ENCODE data around the gene MAPRE3. TPM values are rescaled to one million over a fixed set of nuclear protein-coding genes. Genes with fewer than 3 reads are reported as not detected.

The MAPRE3 gene
- total RNA-seq, 1 donor from 2014 or later, result 27.0 TPM

DNA sequence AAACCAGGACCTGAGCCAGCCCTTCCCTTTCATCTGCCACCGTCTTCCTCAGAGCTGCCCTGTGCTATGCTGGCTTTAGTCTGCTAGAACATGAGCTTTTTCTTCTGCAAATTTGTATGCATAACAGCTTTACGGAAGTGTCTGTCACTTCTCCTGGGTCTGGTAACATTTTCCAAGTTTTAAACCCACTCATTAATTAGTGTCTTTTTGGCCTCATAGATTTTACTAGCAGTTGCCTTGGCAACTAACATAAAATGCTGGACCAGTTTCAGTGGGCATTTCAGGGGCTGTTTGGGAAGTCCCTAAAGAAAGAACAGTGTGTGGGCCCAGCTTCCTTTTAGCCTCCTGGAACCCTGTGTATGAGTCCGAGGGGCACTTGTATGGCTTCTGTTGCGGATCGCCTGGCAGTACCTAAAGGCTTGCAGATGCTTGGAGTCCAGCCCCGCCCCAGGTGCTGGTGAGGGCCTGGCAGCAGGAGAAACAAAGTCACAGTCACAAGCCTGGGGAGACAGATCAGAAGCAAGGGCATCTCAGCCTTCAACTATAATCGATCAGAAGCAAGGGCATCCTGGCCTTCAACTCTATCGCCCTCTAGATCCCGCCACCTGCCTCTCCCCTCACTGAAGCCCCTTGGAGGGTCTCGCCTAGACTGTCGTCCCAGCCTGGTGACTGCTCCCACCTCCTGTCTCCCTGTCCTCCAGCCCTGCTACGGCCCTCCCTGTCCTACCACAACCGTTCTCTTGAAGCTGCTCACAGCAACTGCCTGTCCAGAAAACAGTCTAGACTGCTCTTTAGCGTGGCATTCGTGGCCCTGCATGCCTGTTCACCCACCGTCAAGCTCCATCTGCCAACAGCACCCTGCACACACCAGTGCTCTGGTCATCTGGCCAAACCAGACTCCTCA, 36.8 kb upstream of the MAPRE3 start:
- H3K9me3 Mint-ChIP-seq (ENCODE audit: unreplicated experiment), result no peaks in the 10 kb centered on the region
- H3K36me3 Mint-ChIP-seq (ENCODE audit: low read depth, unreplicated experiment), result no peaks in the 10 kb centered on the region
- peaks cover 35% of the 10 kb centered on the region for H3K27me3 Mint-ChIP-seq (ENCODE audit: low read depth, unreplicated experiment)
- H3K4me3 Mint-ChIP-seq (ENCODE audit: unreplicated experiment), result no peak overlapping the region
- DNase-seq (ENCODE audit: low read depth), result no peak
- H2AFZ ChIP-seq (ENCODE audit: low read depth, low read length), result no peak overlapping the region
- no peak for FAIRE-seq
- no peaks in the 10 kb centered on the region for H4K20me1 ChIP-seq (ENCODE audit: insufficient read depth, low read length)
- no peak overlapping the region for H3K4me3 ChIP-seq (ENCODE audit: insufficient read depth, low read depth, low read length)
- no peak overlapping the region for H3K4me2 ChIP-seq (ENCODE audit: low read length)
- H3K79me2 ChIP-seq (ENCODE audit: insufficient read depth, low read length), result no peaks in the 10 kb centered on the region
- TF ChIP-seq EZH2 (IDR thresholded peaks at IDR 0.05; ENCODE audit: insufficient read depth, low read length), result no peak
- TF ChIP-seq, protein P1, sequence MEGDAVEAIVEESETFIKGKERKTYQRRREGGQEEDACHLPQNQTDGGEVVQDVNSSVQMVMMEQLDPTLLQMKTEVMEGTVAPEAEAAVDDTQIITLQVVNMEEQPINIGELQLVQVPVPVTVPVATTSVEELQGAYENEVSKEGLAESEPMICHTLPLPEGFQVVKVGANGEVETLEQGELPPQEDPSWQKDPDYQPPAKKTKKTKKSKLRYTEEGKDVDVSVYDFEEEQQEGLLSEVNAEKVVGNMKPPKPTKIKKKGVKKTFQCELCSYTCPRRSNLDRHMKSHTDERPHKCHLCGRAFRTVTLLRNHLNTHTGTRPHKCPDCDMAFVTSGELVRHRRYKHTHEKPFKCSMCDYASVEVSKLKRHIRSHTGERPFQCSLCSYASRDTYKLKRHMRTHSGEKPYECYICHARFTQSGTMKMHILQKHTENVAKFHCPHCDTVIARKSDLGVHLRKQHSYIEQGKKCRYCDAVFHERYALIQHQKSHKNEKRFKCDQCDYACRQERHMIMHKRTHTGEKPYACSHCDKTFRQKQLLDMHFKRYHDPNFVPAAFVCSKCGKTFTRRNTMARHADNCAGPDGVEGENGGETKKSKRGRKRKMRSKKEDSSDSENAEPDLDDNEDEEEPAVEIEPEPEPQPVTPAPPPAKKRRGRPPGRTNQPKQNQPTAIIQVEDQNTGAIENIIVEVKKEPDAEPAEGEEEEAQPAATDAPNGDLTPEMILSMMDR (IDR thresholded peaks at IDR 0.05; ENCODE audit: insufficient read depth, low read depth, low read length), result no peak
- H3K36me3 ChIP-seq (ENCODE audit: insufficient read depth, low read length), result no peaks in the 10 kb centered on the region
- no peak overlapping the region for H3K9ac ChIP-seq (ENCODE audit: low read length)
- H3K4me1 ChIP-seq (ENCODE audit: insufficient read depth, low read length), result no peaks in the 10 kb centered on the region
- no peak overlapping the region for H3K27ac Mint-ChIP-seq (ENCODE audit: unreplicated experiment)
- no peak overlapping the region for H3K27ac ChIP-seq (ENCODE audit: low read depth, low read length)
- H3K27me3 ChIP-seq (ENCODE audit: insufficient read depth, low read length), result peaks cover 28% of the 10 kb centered on the region
- no peaks in the 10 kb centered on the region for H3K4me1 Mint-ChIP-seq (ENCODE audit: low read depth, unreplicated experiment)
- no peaks in the 10 kb centered on the region for H3K9me3 ChIP-seq (ENCODE audit: insufficient read depth, low read depth, low read length)

DNA sequence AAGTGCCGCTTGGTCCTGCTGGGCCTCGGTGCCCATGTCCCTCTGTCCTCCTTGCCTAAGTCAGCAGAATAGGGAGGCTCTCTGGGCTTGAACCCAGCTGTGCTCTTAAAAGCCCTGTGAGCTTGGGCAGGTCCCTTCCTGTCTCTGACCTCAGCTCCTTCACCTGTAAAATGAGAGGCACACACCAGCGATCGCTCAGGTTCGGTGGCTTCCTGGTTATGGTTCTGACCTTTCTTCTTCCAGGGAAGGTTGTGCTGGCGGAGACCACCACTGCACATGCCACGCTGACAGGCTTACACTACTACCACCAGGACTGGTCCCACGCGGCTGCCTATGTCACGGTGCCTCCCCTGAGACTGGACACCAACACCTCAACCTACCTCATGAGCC, 36.1 kb upstream of the MAPRE3 start:
- Mint-ChIP-seq H3K4me1 (ENCODE audit: low read depth, unreplicated experiment) (no peaks in the 10 kb centered on the region), H3K36me3 (ENCODE audit: low read depth, unreplicated experiment) (no peaks in the 10 kb centered on the region), H3K27me3 (ENCODE audit: low read depth, unreplicated experiment) (peaks cover 37% of the 10 kb centered on the region), H3K4me3 (ENCODE audit: unreplicated experiment) (no peak overlapping the region), H3K27ac (ENCODE audit: unreplicated experiment) (no peak overlapping the region), H3K9me3 (ENCODE audit: unreplicated experiment) (peaks cover 1% of the 10 kb centered on the region)
- DNase-seq (ENCODE audit: low read depth) (no peak), FAIRE-seq (no peak)
- Histone ChIP-seq H3K9me3 (ENCODE audit: insufficient read depth, low read depth, low read length) (no peaks in the 10 kb centered on the region), H3K27me3 (ENCODE audit: insufficient read depth, low read length) (peaks cover 28% of the 10 kb centered on the region), H3K79me2 (ENCODE audit: insufficient read depth, low read length) (no peaks in the 10 kb centered on the region), H3K36me3 (ENCODE audit: insufficient read depth, low read length) (no peaks in the 10 kb centered on the region), H3K27ac (ENCODE audit: low read depth, low read length) (no peak overlapping the region), H3K4me3 (ENCODE audit: insufficient read depth, low read depth, low read length) (no peak overlapping the region), H3K9ac (ENCODE audit: low read length) (no peak overlapping the region), H3K4me2 (ENCODE audit: low read length) (no peak overlapping the region), H2AFZ (ENCODE audit: low read depth, low read length) (no peak overlapping the region), H3K4me1 (ENCODE audit: insufficient read depth, low read length) (no peaks in the 10 kb centered on the region), H4K20me1 (ENCODE audit: insufficient read depth, low read length) (no peaks in the 10 kb centered on the region)
- TF ChIP-seq, protein P1 (IDR thresholded peaks at IDR 0.05; ENCODE audit: insufficient read depth, low read depth, low read length), result no peak
- no peak for TF ChIP-seq EZH2 (IDR thresholded peaks at IDR 0.05; ENCODE audit: insufficient read depth, low read length)

DNA sequence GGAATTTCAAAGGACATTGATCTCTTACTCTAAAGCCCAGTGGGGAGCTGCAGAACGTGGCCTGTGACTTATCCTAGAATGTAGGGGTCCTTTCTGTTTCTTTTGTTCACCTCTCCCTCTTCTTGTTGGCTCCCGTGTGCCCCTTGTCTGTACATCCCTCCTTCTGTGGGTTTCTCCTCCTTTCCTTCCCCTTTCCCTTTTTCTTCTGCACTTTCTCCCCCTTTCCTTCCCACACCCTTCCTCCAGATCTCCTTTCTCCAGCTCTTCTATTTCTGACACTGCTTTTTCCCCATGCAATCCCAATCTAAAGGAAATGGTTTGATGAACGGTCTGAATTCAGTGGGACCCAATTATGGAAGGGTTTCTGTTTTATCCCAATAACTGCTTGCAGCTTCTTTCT, 35.5 kb upstream of the MAPRE3 start:
- DNase-seq (ENCODE audit: low read depth), result no peak
- peaks cover 28% of the 10 kb centered on the region for H3K27me3 ChIP-seq (ENCODE audit: insufficient read depth, low read length)
- H3K4me3 Mint-ChIP-seq (ENCODE audit: unreplicated experiment), result no peak overlapping the region
- H3K79me2 ChIP-seq (ENCODE audit: insufficient read depth, low read length), result no peaks in the 10 kb centered on the region
- no peak overlapping the region for H2AFZ ChIP-seq (ENCODE audit: low read depth, low read length)
- H3K4me3 ChIP-seq (ENCODE audit: insufficient read depth, low read depth, low read length), result no peak overlapping the region
- no peak for FAIRE-seq
- H3K36me3 Mint-ChIP-seq (ENCODE audit: low read depth, unreplicated experiment), result no peaks in the 10 kb centered on the region
- no peak overlapping the region for H3K27ac ChIP-seq (ENCODE audit: low read depth, low read length)
- H3K9me3 ChIP-seq (ENCODE audit: insufficient read depth, low read depth, low read length), result no peaks in the 10 kb centered on the region
- no peak overlapping the region for H3K27ac Mint-ChIP-seq (ENCODE audit: unreplicated experiment)
- H3K4me1 Mint-ChIP-seq (ENCODE audit: low read depth, unreplicated experiment), result no peaks in the 10 kb centered on the region
- H3K4me2 ChIP-seq (ENCODE audit: low read length), result no peak overlapping the region
- no peaks in the 10 kb centered on the region for H4K20me1 ChIP-seq (ENCODE audit: insufficient read depth, low read length)
- H3K27me3 Mint-ChIP-seq (ENCODE audit: low read depth, unreplicated experiment), result peaks cover 43% of the 10 kb centered on the region
- no peak overlapping the region for H3K9ac ChIP-seq (ENCODE audit: low read length)
- no peaks in the 10 kb centered on the region for H3K4me1 ChIP-seq (ENCODE audit: insufficient read depth, low read length)
- peaks cover 1% of the 10 kb centered on the region for H3K9me3 Mint-ChIP-seq (ENCODE audit: unreplicated experiment)
- no peak for TF ChIP-seq EZH2 (IDR thresholded peaks at IDR 0.05; ENCODE audit: insufficient read depth, low read length)
- TF ChIP-seq, protein P1 (IDR thresholded peaks at IDR 0.05; ENCODE audit: insufficient read depth, low read depth, low read length), result no peak
- no peaks in the 10 kb centered on the region for H3K36me3 ChIP-seq (ENCODE audit: insufficient read depth, low read length)
